ENCODE data around the gene RPN2.

RPN2 gene

DNA sequence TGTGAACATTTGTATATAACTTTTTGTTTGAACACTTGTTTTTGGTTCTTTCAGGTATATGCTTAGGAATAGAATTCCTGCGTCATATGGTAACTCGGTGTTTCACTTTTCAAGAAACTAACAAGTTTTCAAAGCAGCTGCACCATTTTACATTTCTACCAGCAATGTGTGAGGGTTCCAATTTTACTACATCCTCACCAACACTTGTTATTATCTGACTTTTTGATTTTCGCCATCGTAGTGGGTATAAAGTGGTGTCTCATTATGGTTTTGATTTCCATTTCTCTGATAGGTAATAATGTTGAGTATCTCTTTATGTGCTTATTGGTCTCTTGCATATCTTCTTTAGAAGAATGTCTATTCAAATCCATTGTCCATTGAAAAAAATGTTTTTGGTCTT lies 39.8 kb downstream of the RPN2 start:
- DNase-seq (ENCODE audit: low read depth), result no peak

DNA sequence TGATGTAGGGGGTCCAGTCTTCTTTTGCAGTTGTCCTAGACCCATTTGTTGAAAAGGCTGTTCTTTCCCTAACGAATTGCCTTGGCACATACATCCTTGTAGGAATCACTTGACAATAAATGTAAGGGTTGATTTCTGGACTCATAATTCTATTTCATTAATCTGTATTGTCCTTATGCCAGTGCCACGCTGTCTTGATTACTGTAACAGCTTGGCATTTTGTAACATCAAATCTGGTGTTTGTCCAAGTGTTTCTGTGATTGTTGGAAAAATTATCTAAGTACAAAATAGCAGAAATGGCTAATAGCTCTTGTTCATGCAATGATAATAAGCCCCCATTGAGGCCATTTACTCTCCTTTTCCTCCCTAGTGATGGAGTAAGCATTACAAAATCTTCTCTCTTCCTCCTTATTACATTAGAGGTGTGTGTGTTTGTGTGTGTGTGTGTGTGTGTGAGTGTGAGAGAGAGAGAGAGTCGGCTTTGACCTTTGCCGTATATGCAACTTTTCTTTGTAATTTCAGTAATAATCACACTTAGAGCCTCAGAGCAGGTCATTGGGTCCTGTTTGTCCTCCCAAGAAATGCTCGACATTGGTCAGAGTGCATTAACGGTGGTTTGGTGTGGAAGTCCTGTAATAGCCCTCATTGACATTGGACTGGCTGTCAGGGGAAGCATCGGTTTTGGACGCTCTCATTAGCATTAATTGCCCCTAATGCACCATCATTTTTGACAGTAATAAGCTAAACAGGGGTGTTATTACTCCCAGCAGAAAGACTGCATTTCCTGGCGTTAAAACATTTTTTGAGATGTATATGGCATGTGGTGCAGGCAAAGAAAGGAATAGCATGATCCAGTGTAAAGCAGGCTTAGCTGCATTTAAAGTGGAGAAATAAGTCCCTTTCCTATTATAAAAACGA lies 40.9 kb downstream of the RPN2 start:
- DNase-seq (ENCODE audit: low read depth), result no peak

DNA sequence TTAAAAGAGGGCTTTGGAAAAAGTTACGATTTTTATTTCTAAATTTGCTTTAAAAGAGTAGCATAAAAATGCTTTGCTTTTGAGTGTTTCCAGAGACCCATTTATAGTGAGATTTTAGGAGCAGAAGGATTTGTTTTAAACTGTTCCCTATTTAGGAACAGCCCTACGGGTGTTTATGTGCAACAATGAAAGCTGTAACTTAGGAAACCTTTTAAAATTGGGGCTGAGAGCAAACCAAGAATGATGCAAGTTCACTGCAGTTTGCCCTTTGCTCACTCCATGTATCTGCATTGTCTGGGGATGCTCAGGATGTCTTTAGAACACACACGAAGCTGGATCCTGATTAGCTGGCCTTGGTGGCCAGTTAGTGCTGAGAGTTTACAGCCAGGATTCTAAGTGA lies 41.6 kb downstream of the RPN2 start:
- DNase-seq (ENCODE audit: low read depth), result peak; percentile 55

DNA sequence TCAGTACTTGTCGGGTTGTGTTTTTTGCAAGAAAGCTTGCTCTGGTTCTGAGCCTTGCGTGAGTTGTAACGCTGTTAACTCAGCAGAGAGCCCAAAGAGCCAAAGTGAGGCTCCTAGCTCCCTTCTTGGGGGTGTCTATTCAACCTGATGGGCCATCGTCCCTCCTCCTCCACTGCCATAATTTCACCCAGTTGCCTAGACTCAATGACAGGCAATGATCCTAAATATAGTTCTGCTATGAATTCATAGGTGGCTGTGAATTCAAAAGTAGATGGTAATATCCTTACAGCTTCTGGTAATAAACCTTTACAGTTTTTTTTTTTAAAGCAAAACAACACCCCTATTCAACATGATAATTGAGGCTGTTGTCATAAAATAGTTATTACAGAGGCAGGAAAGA lies 43.0 kb downstream of the RPN2 start:
- no peak for DNase-seq (ENCODE audit: low read depth)

DNA sequence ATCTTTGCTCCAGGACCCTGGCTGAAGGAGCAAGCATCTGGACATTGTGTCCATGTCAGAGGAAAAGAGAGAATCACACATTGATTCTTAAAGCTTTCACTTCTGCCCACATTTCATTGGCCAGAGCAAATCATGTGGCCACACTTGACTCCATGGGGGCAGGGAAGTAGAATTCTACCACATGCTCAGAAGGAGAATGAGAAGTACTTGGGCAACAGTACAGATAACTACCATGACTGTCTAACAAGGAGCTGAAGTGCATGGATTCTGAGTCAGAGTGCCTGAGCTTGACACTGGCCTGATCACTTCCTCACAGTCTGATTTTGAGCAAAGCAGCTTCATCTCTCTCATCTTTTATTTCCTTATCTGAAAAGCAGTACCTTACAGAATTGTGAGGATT lies 43.9 kb downstream of the RPN2 start:
- peak; percentile 89 for DNase-seq (ENCODE audit: low read depth)

DNA sequence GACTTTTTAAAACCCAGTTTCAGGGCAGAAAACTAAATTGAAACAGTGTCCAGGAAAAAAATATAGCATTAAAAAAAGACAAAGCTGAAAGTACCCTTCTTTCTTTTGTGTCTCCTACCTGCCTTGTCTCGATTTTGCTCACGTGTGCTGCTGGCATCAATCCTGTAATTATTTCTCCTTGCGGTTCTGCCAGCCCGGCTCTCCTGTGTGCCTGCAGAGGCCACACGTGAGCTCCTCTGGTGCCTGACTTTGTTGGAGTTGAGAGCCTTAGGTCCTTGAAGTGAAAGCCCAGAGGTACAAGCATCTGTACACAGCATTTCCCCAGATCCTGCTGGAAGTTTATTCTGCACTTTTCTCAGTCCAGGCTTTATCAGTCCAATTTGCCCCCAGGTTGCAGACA lies 46.0 kb downstream of the RPN2 start:
- DNase-seq (ENCODE audit: low read depth), result no peak

DNA sequence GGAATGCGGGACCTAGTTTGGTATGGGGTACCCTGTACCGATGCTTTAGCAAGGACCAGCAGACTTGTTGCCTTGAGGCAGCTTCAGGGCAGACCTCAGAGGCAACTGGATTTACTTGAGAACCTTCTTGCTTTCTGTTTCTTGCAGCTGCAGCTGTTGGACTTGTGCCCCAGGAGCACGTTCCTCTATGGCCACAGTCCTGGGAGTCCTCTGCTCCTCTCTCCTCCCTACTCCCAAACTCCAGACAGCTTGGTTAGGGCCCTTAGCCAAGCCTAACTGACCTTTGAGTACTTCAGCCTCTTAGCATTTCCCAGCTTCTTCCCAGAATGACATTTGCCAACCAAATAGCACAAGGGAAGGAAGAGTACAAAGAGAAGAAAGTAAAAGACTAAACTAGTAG lies 47.8 kb downstream of the RPN2 start:
- DNase-seq (ENCODE audit: low read depth), result no peak

DNA sequence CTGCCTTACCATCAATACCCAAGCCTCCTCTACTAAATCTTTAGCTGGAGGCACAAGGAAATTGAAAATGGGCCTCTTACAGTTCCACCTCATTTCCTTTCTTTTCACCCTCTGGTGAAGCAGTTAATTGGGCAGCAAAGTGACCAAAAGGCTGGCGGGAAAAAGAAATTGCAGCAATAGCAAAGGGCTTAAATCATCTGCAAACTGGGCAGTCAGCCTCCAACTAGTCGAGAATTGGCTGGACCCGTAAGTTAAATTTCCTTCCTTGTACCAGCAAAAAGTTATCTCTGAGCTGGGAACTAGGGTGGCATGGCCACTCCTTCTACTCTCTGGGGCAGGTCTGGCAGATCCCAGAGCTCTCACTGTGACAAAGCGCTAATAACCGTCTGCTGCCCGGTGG lies 49.0 kb downstream of the RPN2 start:
- no peak for DNase-seq (ENCODE audit: low read depth)

DNA sequence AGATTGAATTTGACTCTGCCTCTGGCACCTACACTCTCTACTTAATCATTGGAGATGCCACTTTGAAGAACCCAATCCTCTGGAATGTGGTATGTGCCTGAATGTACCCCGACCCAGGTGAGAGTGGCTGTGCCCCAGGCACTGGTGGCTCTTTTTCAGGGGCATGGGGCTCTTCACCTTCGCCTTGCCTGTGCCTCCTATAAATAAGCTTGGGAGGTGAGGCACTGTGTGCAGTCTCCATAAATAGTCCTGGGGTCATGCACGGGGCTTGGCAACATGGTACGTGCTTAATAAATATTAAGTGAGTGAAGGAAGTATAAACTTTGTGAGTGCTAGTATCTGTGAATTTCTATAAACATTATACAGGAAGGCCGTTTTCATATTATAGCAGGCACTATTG lies 49.5 kb downstream of the RPN2 start:
- DNase-seq (ENCODE audit: low read depth), result no peak

DNA sequence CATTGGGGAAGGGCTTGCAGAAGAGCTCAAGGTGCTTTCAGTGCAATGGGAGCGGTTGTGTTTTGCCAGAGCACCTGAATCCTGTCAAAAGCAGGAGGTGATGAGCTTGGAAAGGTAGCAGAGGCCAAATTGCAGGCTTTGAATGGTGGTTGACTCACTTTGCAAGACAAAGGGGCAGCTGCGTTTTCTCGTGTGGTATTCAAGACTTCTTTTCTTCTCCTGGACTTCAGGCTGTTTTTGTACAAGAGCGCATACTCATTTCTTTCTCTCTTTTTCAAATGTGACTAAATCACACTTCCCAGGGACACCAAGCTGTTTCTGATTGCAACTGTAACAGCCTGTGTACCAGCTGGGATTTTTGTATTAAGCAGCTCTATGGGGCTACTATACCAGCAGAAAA lies 50.2 kb downstream of the RPN2 start:
- no peak for DNase-seq (ENCODE audit: low read depth)

DNA sequence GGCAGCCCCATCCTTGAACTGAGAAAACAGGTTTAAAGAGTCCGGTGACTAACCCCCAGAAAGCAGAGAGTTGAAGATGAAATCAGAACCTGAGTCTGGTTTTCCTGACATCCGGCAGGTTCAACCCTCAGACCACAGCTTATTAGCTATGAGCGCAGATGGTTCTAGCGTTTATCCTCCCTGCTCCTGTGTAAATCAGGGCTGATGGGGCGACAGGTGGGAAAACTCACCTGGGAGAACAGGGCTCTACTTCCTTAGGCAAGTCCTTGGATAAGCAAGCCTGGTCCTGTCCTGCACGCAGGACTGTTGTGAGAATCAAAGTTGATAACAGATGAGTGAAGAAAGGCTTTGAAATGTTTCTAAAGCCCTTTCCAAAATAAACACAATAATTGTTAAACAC lies 51.1 kb downstream of the RPN2 start:
- no peak for DNase-seq (ENCODE audit: low read depth)

DNA sequence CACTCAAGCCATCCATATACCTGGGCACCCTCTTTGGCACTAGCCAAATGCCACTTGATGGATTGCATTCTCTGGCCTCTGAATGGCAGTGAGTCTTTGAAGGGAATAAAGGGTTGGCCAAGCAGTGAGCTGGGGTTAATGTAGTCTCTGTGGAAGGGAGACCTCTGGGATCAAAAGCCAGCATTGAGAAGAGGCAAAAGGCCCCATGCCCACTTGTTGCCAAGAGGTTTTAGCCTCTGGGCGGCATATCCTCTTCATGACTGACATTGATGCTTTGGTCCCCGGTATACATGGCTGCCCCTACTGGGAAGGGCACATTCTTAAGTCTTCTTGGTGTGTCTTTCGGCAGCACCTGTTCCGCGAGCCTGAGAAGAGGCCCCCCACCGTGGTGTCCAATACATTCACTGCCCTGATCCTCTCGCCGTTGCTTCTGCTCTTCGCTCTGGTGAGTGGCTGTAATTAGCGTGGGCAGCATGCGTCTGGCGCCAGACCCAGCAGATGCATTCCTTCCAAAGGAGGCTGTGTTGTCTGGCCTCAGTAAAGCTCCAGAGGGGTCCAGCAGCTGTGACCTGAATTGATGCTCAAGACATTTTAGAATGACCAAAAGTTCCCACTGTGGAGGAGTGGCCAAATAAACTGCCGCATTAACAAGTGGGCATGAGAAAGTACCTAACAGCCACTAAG lies 53.0 kb downstream of the RPN2 start:
- DNase-seq (ENCODE audit: low read depth), result no peak

DNA sequence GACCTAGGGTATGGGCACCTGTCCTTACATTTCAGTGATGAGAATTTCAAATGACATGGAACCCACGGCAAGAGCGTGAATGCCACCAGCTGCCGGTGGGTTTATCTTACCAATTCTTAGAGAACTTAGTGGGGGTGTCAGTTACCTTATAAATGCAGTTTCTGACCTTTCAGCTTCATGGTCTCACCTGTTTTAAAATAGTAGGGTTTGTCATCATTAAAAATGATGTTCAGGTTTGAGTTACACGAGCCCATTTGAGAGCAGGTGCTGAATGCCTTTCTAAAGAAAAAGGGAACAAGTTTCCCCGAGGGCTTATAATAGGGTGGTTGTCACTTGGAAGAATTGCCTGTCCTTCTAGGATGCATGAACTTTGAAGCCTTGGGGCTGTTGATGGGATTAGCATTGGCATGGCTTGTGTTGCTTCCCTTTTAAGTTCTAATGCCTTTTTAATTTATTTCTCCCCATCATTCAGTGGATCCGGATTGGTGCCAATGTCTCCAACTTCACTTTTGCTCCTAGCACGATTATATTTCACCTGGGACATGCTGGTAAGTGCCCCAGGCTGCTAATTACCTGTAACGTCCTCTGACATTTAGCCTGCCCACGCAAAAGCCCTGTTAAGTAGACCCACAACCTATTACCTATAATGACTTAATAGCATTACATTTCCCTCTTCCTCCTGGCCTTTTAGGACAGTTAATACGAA lies 54.6 kb downstream of the RPN2 start:
- DNase-seq (ENCODE audit: low read depth), result no peak

DNA sequence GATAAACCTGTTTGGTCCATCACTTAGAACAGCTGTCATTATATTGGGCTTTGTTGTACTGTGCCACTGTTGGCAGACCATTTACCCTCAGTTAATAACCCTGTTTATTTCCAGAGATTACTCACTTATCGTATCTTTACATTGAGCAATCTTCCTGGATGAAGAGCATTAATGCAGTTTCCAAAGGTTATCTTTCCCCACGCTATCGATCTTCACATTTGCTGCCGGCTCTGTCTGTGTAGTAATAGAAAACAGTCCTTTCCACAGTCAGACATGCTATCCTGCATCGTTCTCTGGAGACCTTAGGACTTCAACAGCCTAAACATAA lies 55.1 kb downstream of the RPN2 start:
- DNase-seq (ENCODE audit: low read depth), result no peak

DNA sequence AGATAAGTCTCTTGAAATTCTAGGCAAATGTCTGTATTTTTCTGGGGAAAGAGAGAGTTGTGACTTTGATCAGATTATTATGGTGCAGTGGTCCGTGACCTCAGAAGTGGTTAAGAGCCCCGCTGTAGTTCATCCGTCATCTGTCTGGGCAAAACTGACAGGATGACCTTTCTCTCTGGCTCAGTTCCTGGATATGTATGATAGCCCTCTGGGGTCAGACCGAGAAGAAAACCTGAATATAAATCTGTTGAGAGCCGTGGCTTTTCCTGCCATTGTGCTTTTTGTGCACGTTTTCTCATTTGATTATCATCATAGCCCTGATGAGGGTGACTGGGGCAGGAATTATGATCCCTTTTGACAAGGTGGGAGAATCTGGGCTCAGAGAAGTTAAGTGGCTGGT lies 55.9 kb downstream of the RPN2 start:
- no peak for DNase-seq (ENCODE audit: low read depth)

DNA sequence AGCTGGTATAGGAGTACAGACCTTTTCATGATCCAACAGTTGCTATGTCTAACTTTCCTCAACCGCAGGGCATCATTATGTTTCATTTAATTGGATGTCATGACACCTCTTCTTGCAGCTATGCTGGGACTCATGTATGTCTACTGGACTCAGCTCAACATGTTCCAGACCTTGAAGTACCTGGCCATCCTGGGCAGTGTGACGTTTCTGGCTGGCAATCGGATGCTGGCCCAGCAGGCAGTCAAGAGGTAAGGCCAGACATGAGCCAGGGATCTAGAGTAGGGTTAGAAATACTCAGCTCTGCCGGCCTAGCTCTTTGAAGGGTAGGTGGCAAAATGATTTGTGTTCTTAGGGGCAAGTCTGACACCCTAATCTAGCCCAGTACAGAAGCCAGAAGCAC lies 57.3 kb downstream of the RPN2 start:
- DNase-seq (ENCODE audit: low read depth), result no peak

DNA sequence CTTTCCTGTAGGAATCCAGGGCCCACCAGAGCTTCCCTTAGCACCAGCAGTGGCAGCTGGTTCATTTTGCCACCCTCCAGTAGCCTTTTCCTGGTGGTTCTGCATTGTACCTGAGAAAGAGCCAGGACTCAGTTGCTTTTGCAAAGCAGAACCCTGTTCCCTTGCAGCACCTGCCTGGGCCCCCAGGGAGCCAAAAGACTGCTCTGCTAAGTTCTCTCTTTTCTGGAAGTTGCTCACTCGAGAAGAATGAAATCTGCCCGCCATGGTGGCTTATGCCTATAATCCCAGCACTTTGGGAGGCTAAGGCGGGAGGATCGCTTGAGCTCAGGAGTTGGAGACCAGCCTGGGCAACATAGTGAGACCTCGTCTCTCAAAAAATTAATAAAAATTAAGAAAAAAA lies 58.5 kb downstream of the RPN2 start:
- DNase-seq (ENCODE audit: low read depth), result no peak

DNA sequence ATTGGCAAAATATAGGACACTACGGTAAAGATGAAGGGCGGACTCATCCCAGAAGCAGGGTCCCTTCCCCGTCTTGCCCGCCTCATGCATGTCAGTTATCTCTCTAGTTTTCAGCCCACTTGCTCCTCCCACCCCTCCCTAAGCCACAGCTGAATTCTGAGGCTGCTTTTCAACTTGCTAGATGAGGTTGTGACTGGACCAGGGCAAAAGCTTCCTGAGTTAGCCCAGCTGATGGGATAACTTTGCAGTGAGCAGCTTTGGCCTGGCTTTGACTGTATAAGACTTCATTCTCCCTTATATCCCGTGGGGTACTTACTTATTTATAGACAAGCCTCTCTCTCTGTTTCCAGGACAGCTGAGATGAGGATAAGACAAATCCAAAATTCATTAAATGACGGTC lies 59.3 kb downstream of the RPN2 start:
- no peak for DNase-seq (ENCODE audit: low read depth)

DNA sequence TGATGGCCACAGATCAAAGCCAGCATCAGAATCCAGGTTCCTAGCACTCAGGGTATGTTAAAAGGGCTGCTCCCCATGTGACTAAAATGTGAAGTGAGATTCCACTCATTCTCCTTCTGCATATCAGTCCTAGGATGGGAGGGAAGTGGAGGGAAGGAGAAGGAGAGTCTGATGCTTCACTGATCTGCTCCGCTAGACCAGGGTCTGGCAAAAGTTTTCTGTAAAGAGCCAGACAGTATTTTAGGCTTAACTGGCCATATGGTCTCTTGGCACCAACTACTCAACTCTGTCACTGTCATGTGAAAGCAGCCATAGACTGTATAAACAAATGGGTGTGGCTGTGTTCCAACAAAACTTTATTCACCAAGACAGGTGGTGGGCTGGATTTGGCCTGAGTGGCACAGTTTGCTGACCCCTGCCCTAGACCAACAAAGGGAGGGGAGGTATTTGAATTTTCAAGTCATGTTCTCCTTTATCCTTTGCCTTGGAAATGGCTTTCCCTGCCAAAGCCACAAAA lies 59.9 kb downstream of the RPN2 start:
- DNase-seq (ENCODE audit: low read depth), result no peak

DNA sequence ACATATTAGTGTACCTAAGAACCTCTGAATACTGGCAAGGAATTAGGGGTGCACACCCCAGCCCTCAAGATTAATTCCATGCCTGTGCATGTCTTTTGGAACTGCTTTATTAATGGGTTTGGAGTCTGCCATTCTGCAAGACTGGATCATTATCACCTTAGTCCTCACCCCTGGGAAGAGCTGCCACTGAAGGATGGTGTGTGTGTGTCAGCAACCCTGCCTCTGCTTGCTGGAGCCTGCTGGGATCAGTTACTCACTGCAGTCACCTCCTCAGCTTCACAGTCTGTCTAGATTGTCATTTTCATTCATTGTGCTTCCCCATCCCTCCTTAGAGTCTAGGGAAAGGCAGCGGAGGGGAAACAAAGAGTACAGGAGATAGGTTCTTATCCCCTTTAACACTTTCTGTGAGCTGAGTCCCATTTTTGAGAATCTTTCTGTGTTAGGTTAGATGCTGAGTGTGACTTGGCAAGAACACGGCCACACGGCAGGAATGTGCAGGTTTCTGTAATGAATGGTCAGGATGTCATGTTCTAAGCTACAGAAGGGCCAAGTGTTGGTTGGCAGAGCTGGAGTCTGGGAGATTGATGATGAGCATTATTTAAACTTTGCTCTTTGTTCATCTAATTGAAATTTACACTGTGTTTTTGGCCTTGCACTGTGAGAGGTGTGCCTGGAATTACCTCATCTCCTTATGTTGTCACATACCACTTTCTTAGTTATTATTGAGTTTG lies 61.4 kb downstream of the RPN2 start:
- DNase-seq (ENCODE audit: low read depth), result no peak

DNA sequence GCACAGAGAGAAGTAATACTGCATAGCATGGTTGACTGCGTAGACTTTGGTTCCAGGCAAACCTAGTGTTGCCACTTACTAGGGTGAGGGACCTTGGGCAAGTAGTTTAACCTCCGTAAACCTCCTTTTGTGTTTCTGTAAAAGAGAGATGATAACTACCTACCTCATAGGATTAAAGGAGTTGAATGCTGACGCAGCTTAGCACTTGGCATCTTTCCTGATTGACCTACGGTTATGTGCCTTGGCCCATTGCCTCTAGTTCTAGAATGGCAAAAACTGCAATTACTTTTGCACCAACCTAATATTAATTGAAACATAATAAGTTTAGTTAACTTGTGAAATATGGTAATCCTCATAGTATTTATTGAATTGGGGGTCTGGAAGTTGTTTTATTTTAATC lies 63.4 kb downstream of the RPN2 start:
- no peak for DNase-seq (ENCODE audit: low read depth)

All from GM04503 (cell line).